ENCODE results near the gene HMBS. TPM values are rescaled to one million over a fixed set of nuclear protein-coding genes. Genes with fewer than 3 reads are reported as not detected.
A peak's percentile ranks its signal among the peaks of the same experiment; 100 is the strongest.

The HMBS gene
- total and polyA plus RNA-seq, 2 experiments from 2014 or later = 10.9 to 37.7 TPM

DNA sequence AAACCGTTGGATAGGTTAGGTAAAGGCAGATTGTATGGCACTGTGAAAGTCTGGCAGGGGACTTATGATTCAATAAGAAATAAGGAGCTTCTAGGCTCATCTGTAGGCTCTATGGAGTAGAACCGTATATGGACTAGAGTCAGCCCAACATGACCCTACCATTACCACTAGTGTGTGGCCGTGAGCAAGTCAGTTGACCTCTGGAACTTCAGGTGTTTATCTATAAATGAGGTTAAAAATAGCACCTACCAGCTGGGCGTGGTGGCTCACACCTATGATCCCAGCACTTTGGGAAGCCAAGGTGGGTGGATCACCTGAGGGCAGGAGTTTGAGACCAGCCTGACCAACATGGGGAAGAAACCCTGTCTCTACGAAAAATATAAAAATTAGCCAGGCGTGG, 41.1 kb downstream of the HMBS start:
- Histone ChIP-seq H3K9me2 (replicated peaks; ENCODE audit: insufficient read depth) (no peaks in the 10 kb centered on the region), H4K20me1 (ENCODE audit: insufficient read depth, poor library complexity, severe bottlenecking) (peaks cover 5% of the 10 kb centered on the region), H3K27ac (peak overlapping the region; percentile 76), H3K79me2 (peaks cover 39% of the 10 kb centered on the region), H3K4me1 (ENCODE audit: insufficient read depth) (peaks cover 7% of the 10 kb centered on the region), H3K4me2 (peak overlapping the region; percentile 1), H3K9me3 (ENCODE audit: low read depth) (no peaks in the 10 kb centered on the region), H3K4me3 (no peak overlapping the region), H3K27me3 (no peaks in the 10 kb centered on the region), H3K36me3 (replicated peaks; ENCODE audit: insufficient read depth, low read depth) (no peaks in the 10 kb centered on the region), H2AFZ (no peak overlapping the region)
- 82% methylated on average over 6 of the region's 6 CpGs for WGBS (ENCODE audit: low lambda C conversion rate, missing lambda C conversion rate)
- no peak for DNase-seq (ENCODE audit: low spot score)
- TF ChIP-seq EZH2 (IDR thresholded peaks at IDR 0.05; ENCODE audit: borderline replicate concordance) (no peak), EZH2phosphoT487 (IDR thresholded peaks at IDR 0.05; ENCODE audit: low read depth, severe bottlenecking, unreplicated experiment) (no peak)
- TF ChIP-seq, protein P1, sequence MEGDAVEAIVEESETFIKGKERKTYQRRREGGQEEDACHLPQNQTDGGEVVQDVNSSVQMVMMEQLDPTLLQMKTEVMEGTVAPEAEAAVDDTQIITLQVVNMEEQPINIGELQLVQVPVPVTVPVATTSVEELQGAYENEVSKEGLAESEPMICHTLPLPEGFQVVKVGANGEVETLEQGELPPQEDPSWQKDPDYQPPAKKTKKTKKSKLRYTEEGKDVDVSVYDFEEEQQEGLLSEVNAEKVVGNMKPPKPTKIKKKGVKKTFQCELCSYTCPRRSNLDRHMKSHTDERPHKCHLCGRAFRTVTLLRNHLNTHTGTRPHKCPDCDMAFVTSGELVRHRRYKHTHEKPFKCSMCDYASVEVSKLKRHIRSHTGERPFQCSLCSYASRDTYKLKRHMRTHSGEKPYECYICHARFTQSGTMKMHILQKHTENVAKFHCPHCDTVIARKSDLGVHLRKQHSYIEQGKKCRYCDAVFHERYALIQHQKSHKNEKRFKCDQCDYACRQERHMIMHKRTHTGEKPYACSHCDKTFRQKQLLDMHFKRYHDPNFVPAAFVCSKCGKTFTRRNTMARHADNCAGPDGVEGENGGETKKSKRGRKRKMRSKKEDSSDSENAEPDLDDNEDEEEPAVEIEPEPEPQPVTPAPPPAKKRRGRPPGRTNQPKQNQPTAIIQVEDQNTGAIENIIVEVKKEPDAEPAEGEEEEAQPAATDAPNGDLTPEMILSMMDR (IDR thresholded peaks at IDR 0.05; ENCODE audit: poor library complexity) = no peak

DNA sequence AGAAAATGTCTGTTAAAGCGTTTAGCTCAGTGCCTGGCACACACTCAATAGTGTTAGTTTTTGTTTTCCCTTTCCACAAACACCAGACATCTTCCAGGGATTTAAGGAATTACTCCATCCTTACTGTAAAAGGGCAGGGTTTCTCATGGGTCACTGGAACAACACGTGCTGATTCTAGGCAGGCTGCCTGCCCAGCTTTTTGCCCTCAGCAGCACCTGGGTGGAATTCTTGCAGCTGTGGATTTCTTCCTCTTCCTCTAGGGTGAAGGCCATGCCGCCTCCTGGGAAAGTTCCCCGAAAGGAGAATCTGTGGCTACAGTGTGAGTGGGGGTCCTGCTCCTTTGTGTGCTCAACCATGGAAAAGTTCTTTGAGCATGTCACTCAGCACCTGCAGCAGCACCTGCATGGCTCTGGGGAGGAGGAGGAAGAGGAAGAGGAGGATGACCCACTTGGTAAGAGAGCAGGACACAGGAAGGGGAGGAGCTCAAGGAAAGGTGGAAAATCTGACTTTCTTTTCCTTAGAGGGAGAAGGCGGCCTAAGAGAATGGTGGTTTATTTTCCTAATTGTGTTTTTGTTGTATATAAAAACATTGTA, 42.1 kb downstream of the HMBS start:
- no peaks in the 10 kb centered on the region for H3K36me3 ChIP-seq (replicated peaks; ENCODE audit: insufficient read depth, low read depth)
- no peaks in the 10 kb centered on the region for H3K27me3 ChIP-seq
- WGBS (ENCODE audit: low lambda C conversion rate, missing lambda C conversion rate) = 85% methylated on average over 5 of the region's 5 CpGs
- H3K9me2 ChIP-seq (replicated peaks; ENCODE audit: insufficient read depth) = no peaks in the 10 kb centered on the region
- DNase-seq (ENCODE audit: low spot score) = no peak
- no peak overlapping the region for H2AFZ ChIP-seq
- no peak for TF ChIP-seq EZH2phosphoT487 (IDR thresholded peaks at IDR 0.05; ENCODE audit: low read depth, severe bottlenecking, unreplicated experiment)
- TF ChIP-seq, protein P1 (IDR thresholded peaks at IDR 0.05; ENCODE audit: poor library complexity) = no peak
- no peak for TF ChIP-seq EZH2 (IDR thresholded peaks at IDR 0.05; ENCODE audit: borderline replicate concordance)
- H3K79me2 ChIP-seq = peaks cover 38% of the 10 kb centered on the region
- no peak overlapping the region for H3K4me3 ChIP-seq
- H3K4me2 ChIP-seq = no peak overlapping the region
- H4K20me1 ChIP-seq (ENCODE audit: insufficient read depth, poor library complexity, severe bottlenecking) = peaks cover 5% of the 10 kb centered on the region
- peak overlapping the region; percentile 76 for H3K27ac ChIP-seq
- peaks cover 7% of the 10 kb centered on the region for H3K4me1 ChIP-seq (ENCODE audit: insufficient read depth)
- H3K9me3 ChIP-seq (ENCODE audit: low read depth) = no peaks in the 10 kb centered on the region

DNA sequence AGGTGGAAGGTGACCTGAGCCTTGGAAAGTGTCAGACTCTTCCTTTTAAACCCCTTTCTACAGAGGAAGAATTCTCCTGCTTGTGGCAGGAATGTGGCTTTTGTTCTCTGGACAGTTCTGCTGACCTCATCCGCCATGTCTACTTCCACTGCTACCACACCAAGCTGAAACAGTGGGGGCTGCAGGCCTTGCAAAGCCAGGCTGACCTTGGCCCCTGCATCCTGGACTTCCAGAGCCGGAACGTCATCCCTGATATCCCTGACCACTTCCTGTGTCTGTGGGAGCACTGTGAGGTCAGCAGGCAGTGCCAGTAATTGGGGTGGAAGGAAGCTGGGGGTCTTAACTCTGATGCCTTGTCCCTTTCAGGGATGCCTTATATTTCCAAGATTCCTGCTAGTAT, 46.0 kb downstream of the HMBS start:
- Histone ChIP-seq H3K9me2 (replicated peaks; ENCODE audit: insufficient read depth) (no peaks in the 10 kb centered on the region), H3K36me3 (replicated peaks; ENCODE audit: insufficient read depth, low read depth) (no peaks in the 10 kb centered on the region), H4K20me1 (ENCODE audit: insufficient read depth, poor library complexity, severe bottlenecking) (no peaks in the 10 kb centered on the region), H3K9me3 (ENCODE audit: low read depth) (no peaks in the 10 kb centered on the region), H3K4me1 (ENCODE audit: insufficient read depth) (no peaks in the 10 kb centered on the region), H3K27me3 (no peaks in the 10 kb centered on the region), H3K4me3 (no peak overlapping the region), H3K27ac (no peak overlapping the region), H2AFZ (no peak overlapping the region), H3K79me2 (peaks cover 4% of the 10 kb centered on the region), H3K4me2 (no peak overlapping the region)
- no peak for DNase-seq (ENCODE audit: low spot score)
- WGBS (ENCODE audit: low lambda C conversion rate, missing lambda C conversion rate) = 68% methylated on average over 3 of the region's 3 CpGs
- no peak for TF ChIP-seq EZH2 (IDR thresholded peaks at IDR 0.05; ENCODE audit: borderline replicate concordance)
- TF ChIP-seq EZH2phosphoT487 (IDR thresholded peaks at IDR 0.05; ENCODE audit: low read depth, severe bottlenecking, unreplicated experiment) = no peak
- TF ChIP-seq, protein P1 (IDR thresholded peaks at IDR 0.05; ENCODE audit: poor library complexity) = no peak
